ENCODE measurements around the gene NCOR2. TPM values are rescaled to one million over a fixed set of nuclear protein-coding genes. Genes with fewer than 3 reads are reported as not detected.

Gene NCOR2
- total and polyA plus RNA-seq, 9 donors = 18.2 to 376 (median 265) TPM

DNA sequence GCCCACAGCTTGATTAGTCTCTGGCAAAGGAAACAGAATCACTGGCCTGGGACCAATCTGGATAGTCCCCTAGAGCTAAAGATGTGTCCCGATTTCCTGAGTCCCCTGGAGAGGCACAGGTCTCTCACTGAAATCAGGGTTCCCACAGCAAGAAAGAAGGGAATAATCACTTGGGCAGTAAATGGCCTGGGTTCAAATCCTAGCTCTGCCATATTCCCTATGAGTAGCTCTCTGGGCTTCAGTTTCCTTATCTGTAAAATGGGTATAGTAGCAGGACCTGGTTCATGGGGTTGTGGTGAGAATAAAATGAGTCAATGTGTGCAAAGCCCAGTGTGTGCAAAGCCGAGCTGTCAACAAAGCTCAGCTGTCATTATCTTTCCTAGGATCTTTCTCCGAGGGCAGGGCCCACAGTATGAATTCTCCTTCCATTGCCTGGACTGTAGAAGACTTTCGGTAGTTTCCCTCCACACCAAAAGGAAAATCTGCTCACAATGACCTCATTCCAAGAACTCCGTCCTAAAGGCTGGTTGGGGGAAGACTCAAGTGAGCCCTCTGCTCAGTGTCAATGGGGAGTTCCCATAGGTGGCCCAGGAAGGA is 12.6 kb upstream of the NCOR2 start:
- WGBS, 3 donors = 91 to 93% (median 92%) methylated on average over 5 of the region's 5 CpGs
- no peaks in the 10 kb centered on the region for H3K27me3 ChIP-seq
- TF ChIP-seq, protein P1, sequence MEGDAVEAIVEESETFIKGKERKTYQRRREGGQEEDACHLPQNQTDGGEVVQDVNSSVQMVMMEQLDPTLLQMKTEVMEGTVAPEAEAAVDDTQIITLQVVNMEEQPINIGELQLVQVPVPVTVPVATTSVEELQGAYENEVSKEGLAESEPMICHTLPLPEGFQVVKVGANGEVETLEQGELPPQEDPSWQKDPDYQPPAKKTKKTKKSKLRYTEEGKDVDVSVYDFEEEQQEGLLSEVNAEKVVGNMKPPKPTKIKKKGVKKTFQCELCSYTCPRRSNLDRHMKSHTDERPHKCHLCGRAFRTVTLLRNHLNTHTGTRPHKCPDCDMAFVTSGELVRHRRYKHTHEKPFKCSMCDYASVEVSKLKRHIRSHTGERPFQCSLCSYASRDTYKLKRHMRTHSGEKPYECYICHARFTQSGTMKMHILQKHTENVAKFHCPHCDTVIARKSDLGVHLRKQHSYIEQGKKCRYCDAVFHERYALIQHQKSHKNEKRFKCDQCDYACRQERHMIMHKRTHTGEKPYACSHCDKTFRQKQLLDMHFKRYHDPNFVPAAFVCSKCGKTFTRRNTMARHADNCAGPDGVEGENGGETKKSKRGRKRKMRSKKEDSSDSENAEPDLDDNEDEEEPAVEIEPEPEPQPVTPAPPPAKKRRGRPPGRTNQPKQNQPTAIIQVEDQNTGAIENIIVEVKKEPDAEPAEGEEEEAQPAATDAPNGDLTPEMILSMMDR (IDR thresholded peaks at IDR 0.05) = no peak
- TF ChIP-seq EP300 (IDR thresholded peaks at IDR 0.05) (no peak), POLR2A (IDR thresholded peaks at IDR 0.05) (no peak)
- H3K4me1 ChIP-seq (ENCODE audit: insufficient read depth) = no peaks in the 10 kb centered on the region
- H3K36me3 ChIP-seq = no peaks in the 10 kb centered on the region
- H3K27ac ChIP-seq = no peak overlapping the region
- no peak for DNase-seq
- H3K9me3 ChIP-seq = no peaks in the 10 kb centered on the region
- intact Hi-C loops (cut with DNase I) = loop anchor here in 1 of 4 donors (10.0 kb wide), 1 partner anchor 155 kb away; no protein-coding TSS in a partner anchor
- H3K4me3 ChIP-seq = no peak overlapping the region

DNA sequence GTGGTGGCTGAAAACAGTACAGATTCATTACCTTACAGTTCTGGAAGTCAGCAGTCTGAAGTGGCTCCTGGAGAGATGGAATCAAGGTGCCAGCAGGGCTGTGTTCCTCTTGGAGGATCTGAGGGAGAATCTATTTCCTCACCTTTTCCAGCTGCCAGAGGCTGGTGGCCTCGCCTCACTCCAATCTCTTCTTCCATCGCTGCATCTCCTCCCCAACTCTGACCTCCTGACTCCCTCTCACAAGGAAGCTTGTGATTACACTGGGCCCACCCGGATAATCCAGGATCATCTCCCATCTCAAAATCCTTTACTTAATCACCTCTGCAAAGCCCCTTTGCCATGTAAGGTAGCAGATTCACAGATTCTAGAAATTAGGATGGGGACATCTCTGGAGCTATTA is 11.4 kb upstream of the NCOR2 start:
- no peak for TF ChIP-seq EP300 (IDR thresholded peaks at IDR 0.05)
- TF ChIP-seq, protein P1 (IDR thresholded peaks at IDR 0.05) = no peak
- no peak for TF ChIP-seq POLR2A (IDR thresholded peaks at IDR 0.05)
- Histone ChIP-seq H3K36me3 (no peaks in the 10 kb centered on the region), H3K9me3 (no peaks in the 10 kb centered on the region), H3K4me1 (ENCODE audit: insufficient read depth) (no peaks in the 10 kb centered on the region), H3K27ac (no peak overlapping the region), H3K4me3 (no peak overlapping the region), H3K27me3 (no peaks in the 10 kb centered on the region)
- 76 to 96% (median 90%) methylated on average over 3 of the region's 3 CpGs for WGBS, 3 donors
- intact Hi-C loops (cut with DNase I) = loop anchor here in 1 of 4 donors (10.0 kb wide), 1 partner anchor 156 kb away; no protein-coding TSS in a partner anchor
- no peak for DNase-seq

DNA sequence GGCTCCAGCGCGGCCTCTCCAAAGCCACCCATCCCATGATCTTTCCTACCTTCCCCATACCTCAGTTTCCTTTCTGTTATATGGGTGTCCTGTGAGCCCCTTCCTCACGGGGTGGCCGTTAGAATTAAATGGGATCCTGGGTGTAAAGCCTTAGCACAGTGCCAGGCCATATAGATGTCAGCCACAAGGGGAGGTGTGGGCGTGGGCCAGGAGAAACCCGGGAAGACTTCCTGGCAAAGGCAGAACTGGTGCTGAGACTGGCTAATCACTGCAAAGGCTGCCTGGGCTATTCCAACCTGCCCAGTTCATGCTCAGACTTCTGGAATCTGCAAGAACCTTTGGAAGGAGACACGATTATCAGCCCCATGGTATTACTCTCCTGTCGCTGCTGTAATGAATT is 11.0 kb upstream of the NCOR2 start:
- no peak for DNase-seq
- Histone ChIP-seq H3K36me3 (no peaks in the 10 kb centered on the region), H3K27me3 (no peaks in the 10 kb centered on the region), H3K27ac (no peak overlapping the region), H3K4me1 (ENCODE audit: insufficient read depth) (no peaks in the 10 kb centered on the region), H3K9me3 (no peaks in the 10 kb centered on the region), H3K4me3 (no peak overlapping the region)
- intact Hi-C loops (cut with DNase I) = loop anchor here in 1 of 4 donors (10.0 kb wide), 1 partner anchor 156 kb away; no protein-coding TSS in a partner anchor
- TF ChIP-seq EP300 (IDR thresholded peaks at IDR 0.05) (no peak), POLR2A (IDR thresholded peaks at IDR 0.05) (no peak)
- TF ChIP-seq, protein P1 (IDR thresholded peaks at IDR 0.05) = no peak
- 93 to 94% (median 93%) methylated on average over 8 of the region's 8 CpGs for WGBS, 3 donors

DNA sequence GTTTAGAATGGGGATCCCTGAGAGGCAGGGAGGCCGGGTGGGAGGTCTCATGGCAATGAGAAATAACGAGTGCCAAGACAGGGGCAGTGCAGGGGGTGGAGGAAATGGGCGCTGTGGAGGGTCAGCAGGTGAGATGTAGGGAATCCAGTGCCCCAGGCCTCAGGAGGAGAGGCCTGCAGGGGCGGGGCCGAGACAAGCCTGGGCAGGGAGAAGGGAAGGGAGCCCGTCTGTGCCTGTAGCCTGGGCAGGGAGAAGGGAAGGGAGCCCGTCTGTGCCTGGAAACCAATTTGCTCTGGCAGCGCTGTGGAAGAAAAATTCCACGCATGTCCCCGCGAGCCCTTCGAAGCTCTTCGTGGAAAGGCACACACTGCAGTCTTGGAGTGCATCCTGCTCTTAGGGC is 10.6 kb upstream of the NCOR2 start:
- WGBS, 3 donors = 91 to 94% (median 93%) methylated on average over 13 of the region's 13 CpGs
- no peak for DNase-seq
- Histone ChIP-seq H3K4me3 (no peak overlapping the region), H3K4me1 (ENCODE audit: insufficient read depth) (no peaks in the 10 kb centered on the region), H3K27ac (no peak overlapping the region), H3K27me3 (no peaks in the 10 kb centered on the region), H3K36me3 (no peaks in the 10 kb centered on the region), H3K9me3 (no peaks in the 10 kb centered on the region)
- intact Hi-C loops (cut with DNase I) = loop anchor here in 1 of 4 donors (10.0 kb wide), 1 partner anchor 157 kb away; no protein-coding TSS in a partner anchor
- TF ChIP-seq EP300 (IDR thresholded peaks at IDR 0.05) (no peak), POLR2A (IDR thresholded peaks at IDR 0.05) (no peak)
- TF ChIP-seq, protein P1 (IDR thresholded peaks at IDR 0.05) = no peak

Measured in ovary (tissue), 9 donors.